PC-3 (cell line): ENCODE measurements around the gene LRRC8A. TPM values are rescaled to one million over a fixed set of nuclear protein-coding genes. Genes with fewer than 3 reads are reported as not detected.

Experiments
- ATAC-seq: fragments of 200-7000 bp; cut with Tn5 transposase; 2 replicates; pipeline ENCODE4 v1.9.1; 2020; ENCODE audit warnings: mild to moderate bottlenecking, moderate library complexity
- Bru-seq: library from RNA; stranded (reverse); fragments of 400-500 nt; gene quantifications from one replicate; lab custom pipeline; 2021; lab: Mats Ljungman, UMichigan
- BruChase-seq, 2 experiments: library from RNA; stranded (reverse); fragments of 400-500 nt; gene quantifications; one replicate each; lab custom pipeline; 2021; lab: Mats Ljungman, UMichigan
- BruUV-seq: library from RNA; stranded (reverse); fragments of 400-500 nt; replicated peaks from 2 replicates; lab custom pipeline; 2021; lab: Mats Ljungman, UMichigan
- CTCF ChIA-PET: fragments of 300-600 bp; sonication (Branson Sonifier 250); formaldehyde crosslinking; loops from one replicate; lab custom pipeline; 2022; ENCODE audit warnings: antibody characterized with exemption; lab: Charles Lee
- POLR2A ChIA-PET: fragments of 300-600 bp; sonication (Branson Sonifier 250); formaldehyde crosslinking; loops from one replicate; lab custom pipeline; 2022; ENCODE audit warnings: antibody characterized with exemption; ENCODE audit not compliant: unreplicated experiment; lab: Charles Lee
- DNase-seq: peaks from one replicate; pipeline ENCODE4 v3.0.0-alpha.2; 2015
- H2AFZ ChIP-seq: fragments of 300-600 bp; sonication (generic); 2 replicates; pipeline ENCODE4 v1.6.0; 2016; ENCODE audit warnings: antibody characterized with exemption, low read length
- H3F3A ChIP-seq: fragments of 300-600 bp; sonication (generic); one replicate; pipeline ENCODE4 v1.6.0; 2017; ENCODE audit warnings: antibody characterized with exemption, low read length, control low read depth, mild to moderate bottlenecking; ENCODE audit not compliant: unreplicated experiment
- H3K27ac ChIP-seq: fragments of 300-600 bp; sonication (generic); 2 replicates; pipeline ENCODE4 v1.5.1; 2016; ENCODE audit warnings: mild to moderate bottlenecking, low read length
- H3K27me3 ChIP-seq: fragments of 300-600 bp; sonication (generic); 2 replicates; pipeline ENCODE4 v1.6.1; 2016; ENCODE audit warnings: low read length, mixed read lengths
- H3K36me3 ChIP-seq: fragments of 300-600 bp; sonication (generic); 2 replicates; pipeline ENCODE4 v1.6.1; 2016; ENCODE audit warnings: low read depth, mixed run types, low read length, mixed read lengths
- H3K4me1 ChIP-seq: fragments of 300-600 bp; sonication (generic); 2 replicates; pipeline ENCODE4 v1.5.1; 2016; ENCODE audit warnings: low read length; ENCODE audit not compliant: insufficient read depth
- H3K4me2 ChIP-seq: fragments of 300-600 bp; sonication (generic); 2 replicates; pipeline ENCODE4 v1.6.0; 2016; ENCODE audit warnings: low read length
- H3K4me3 ChIP-seq: fragments of 300-600 bp; sonication (generic); 2 replicates; pipeline ENCODE4 v1.5.1; 2016; ENCODE audit warnings: mild to moderate bottlenecking, low read length, mixed read lengths
- H3K79me2 ChIP-seq: fragments of 300-600 bp; sonication (generic); 2 replicates; pipeline ENCODE4 v1.6.1; 2017; ENCODE audit warnings: low read length, mixed read lengths
- H3K9ac ChIP-seq: fragments of 300-600 bp; sonication (generic); 2 replicates; pipeline ENCODE4 v1.6.0; 2016; ENCODE audit warnings: mild to moderate bottlenecking, low read length
- H3K9me2 ChIP-seq: fragments of 300-600 bp; sonication (generic); replicated peaks from 2 replicates; pipeline ENCODE4 v1.6.1; 2016; ENCODE audit warnings: mixed run types, low read length, mixed read lengths
- H3K9me3 ChIP-seq: fragments of 300-600 bp; sonication (generic); 2 replicates; pipeline ENCODE4 v1.6.1; 2016; ENCODE audit warnings: low read length, mixed read lengths
- H4K20me1 ChIP-seq: fragments of 300-600 bp; sonication (generic); 2 replicates; pipeline ENCODE4 v1.6.1; 2016; ENCODE audit warnings: low read length, mixed read lengths
- EZH2 ChIP-seq: fragments of 300-600 bp; sonication (generic); IDR thresholded peaks from one replicate; pipeline ENCODE4 v1.6.1; 2017; ENCODE audit warnings: antibody characterized with exemption, mild to moderate bottlenecking, low read length; ENCODE audit not compliant: unreplicated experiment
- EZH2phosphoT487 ChIP-seq: fragments of 300-600 bp; sonication (generic); IDR thresholded peaks from 2 replicates; pipeline ENCODE4 v1.6.1; 2018; ENCODE audit warnings: mild to moderate bottlenecking, antibody characterized with exemption, low read length, borderline replicate concordance
- intact Hi-C: fragments of 100-400 bp; cut with micrococcal nuclease; formaldehyde crosslinking; loops from 2 replicates; pipeline ENCODE4 v1.9.0; 2023
- long read RNA-seq: library from polyadenylated mRNA; unstranded; transcript quantifications from one replicate; pipeline ENCODE4 v2.0.0, GENCODE V29; 2021; ENCODE audit not compliant: unreplicated experiment
- total RNA-seq: library from RNA; depleted of rRNA; stranded (reverse); fragments of >200 nt; gene quantifications from 2 replicates; pipeline ENCODE4 v1.2.3, GENCODE V29; 2014; rRNA removed
- TF ChIP-seq, protein P1 (sequence below): fragments of 300-600 bp; sonication (generic); conservative IDR thresholded peaks from 2 replicates; pipeline ENCODE4 v1.5.1; 2017; ENCODE audit warnings: antibody characterized with exemption, low read depth, mild to moderate bottlenecking, low read length

LRRC8A gene
- total RNA-seq (58.9 and 65.5 TPM in 2 replicates), Bru-seq, nascent RNA (percentile 82 among the genes with signal in this experiment), BruChase-seq, experiment 1, labeled RNA remaining after a 6-hour chase (percentile 91 among the genes with signal in this experiment), BruChase-seq, experiment 2, labeled RNA remaining after a 2-hour chase (percentile 81 among the genes with signal in this experiment)
- long read RNA-seq, full-length matches to known transcripts, result 172 of 362 reads
- long read RNA-seq, partial matches to known transcripts, result 174 of 362 reads
- long read RNA-seq, other reads (novel, unspliced or antisense), result 16 of 362 reads

DNA sequence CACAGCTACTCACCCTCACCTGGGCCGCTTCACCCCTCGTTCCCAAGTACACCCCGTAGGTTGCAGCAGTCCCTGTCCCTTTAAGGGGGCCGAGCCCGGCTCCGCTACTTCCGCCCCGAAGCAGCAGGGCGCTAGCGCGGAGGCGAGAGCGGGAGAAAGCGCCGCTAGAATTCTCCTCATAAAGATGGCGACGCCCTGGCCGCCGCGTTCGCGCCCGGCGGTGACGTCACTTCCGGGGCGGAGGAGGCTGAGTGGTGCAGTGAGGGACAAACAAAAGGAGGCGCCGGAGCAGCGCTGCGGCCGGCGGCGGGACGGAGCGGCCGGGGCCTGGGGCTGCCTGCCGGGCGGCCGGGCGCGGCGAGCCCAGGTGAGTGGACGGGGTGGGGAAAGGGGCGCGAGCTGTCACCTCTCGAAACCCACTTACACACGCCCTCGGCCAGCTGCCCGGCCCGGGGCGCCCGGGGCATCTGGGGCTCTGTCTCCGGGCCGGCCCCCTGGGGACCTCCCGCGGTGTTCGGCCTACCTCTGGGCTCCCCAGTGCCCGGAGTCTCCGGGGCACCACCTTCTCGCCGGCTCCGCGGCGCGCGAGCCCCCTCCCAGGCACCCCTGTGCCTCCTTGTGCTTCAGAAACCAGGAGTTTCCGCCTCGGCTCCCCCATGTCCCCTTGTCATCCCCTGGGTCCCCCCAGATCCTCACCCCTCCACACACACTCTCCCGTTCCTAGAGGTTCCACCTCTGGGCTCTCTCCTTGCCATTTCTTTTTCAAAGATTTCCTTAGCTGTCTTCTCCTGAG, at the start of gene LRRC8A, which contains the start of gene KYAT1:
Gene LRRC8A (plus strand): TSS at position 250 of the 793 bp plus-strand sequence. CDS start 25,032 bp downstream, outside the sequence.
Gene KYAT1 (minus strand): TSS at position 67 of the 793 bp plus-strand sequence. CDS start 36,545 bp downstream, outside the sequence.
- TF ChIP-seq EZH2 (no peak), EZH2phosphoT487 (no peak)
- TF ChIP-seq, protein P1, sequence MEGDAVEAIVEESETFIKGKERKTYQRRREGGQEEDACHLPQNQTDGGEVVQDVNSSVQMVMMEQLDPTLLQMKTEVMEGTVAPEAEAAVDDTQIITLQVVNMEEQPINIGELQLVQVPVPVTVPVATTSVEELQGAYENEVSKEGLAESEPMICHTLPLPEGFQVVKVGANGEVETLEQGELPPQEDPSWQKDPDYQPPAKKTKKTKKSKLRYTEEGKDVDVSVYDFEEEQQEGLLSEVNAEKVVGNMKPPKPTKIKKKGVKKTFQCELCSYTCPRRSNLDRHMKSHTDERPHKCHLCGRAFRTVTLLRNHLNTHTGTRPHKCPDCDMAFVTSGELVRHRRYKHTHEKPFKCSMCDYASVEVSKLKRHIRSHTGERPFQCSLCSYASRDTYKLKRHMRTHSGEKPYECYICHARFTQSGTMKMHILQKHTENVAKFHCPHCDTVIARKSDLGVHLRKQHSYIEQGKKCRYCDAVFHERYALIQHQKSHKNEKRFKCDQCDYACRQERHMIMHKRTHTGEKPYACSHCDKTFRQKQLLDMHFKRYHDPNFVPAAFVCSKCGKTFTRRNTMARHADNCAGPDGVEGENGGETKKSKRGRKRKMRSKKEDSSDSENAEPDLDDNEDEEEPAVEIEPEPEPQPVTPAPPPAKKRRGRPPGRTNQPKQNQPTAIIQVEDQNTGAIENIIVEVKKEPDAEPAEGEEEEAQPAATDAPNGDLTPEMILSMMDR, result no peak
- Histone ChIP-seq H3K4me2 (peak within 1 kb of the TSS; percentile 99), H3K36me3 (peaks cover 9% of the 10 kb centered on the region; the same call in 1 of the 2 replicates), H3K9me3 (no peaks in the 10 kb centered on the region), H3K4me1 (peaks cover 24% of the 10 kb centered on the region), H2AFZ (peak within 1 kb of the TSS; percentile 93), H3F3A (no peaks in the 10 kb centered on the region), H3K9me2 (no peaks in the 10 kb centered on the region), H4K20me1 (peaks cover 11% of the 10 kb centered on the region), H3K27me3 (no peaks in the 10 kb centered on the region), H3K79me2 (peaks cover 78% of the 10 kb centered on the region), H3K9ac (peak within 1 kb of the TSS; percentile 92), H3K4me3 (peak within 1 kb of the TSS; percentile 100), H3K27ac (peak within 1 kb of the TSS; percentile 34; the same call in 1 of the 2 replicates)
- BruUV-seq, result no TSS peak
- POLR2A ChIA-PET, result no interaction called here
- peak; percentile 85 for ATAC-seq
- CTCF ChIA-PET, result interaction anchor here (1.0 kb wide), 1 partner anchor 146 kb away, joined by 3 read pairs; the partner anchor contains the start of gene SH3GLB2
- DNase-seq, result peak; percentile 95
- intact Hi-C loops, result loop anchor here (5.0 kb wide), 1 partner anchor 35 kb away; no protein-coding TSS in a partner anchor

DNA sequence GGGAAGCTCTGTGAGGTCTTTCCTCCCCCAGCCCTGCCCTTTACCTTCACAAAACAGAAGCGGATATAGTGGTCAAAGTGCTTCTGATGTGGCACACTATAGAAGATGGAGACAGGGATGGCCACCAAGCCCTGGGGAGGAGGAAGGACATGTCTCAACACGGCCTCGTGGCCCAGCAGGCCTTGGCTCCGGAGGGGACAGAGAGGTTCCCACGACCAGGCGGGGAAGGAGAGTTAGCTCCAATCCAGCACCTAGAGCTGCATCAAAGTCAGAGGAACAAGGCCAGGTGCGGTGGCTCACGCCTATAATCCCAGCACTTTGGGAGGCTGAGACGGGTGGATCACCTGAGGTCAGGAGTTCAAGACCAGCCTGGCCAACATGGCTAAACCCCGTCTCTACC, 48.2 kb upstream of the LRRC8A start:
- Histone ChIP-seq H3K27me3 (no peaks in the 10 kb centered on the region), H2AFZ (no peak overlapping the region), H3K4me3 (no peak overlapping the region), H3K27ac (no peak overlapping the region), H3K4me1 (peaks cover 6% of the 10 kb centered on the region), H4K20me1 (no peaks in the 10 kb centered on the region), H3F3A (no peaks in the 10 kb centered on the region), H3K36me3 (no peaks in the 10 kb centered on the region), H3K4me2 (no peak overlapping the region), H3K79me2 (peaks cover 7% of the 10 kb centered on the region), H3K9ac (no peak overlapping the region), H3K9me3 (no peaks in the 10 kb centered on the region), H3K9me2 (no peaks in the 10 kb centered on the region)
- POLR2A ChIA-PET, result no interaction called here
- ATAC-seq (no peak), DNase-seq (no peak)
- no TSS peak for BruUV-seq
- CTCF ChIA-PET, result no interaction called here
- no peak for TF ChIP-seq EZH2phosphoT487
- no peak for TF ChIP-seq EZH2
- TF ChIP-seq, protein P1, result no peak
- intact Hi-C loops, result no loop called here
